Measurements from ENCODE around the gene MICB.

- TF ChIP-seq, protein P1, sequence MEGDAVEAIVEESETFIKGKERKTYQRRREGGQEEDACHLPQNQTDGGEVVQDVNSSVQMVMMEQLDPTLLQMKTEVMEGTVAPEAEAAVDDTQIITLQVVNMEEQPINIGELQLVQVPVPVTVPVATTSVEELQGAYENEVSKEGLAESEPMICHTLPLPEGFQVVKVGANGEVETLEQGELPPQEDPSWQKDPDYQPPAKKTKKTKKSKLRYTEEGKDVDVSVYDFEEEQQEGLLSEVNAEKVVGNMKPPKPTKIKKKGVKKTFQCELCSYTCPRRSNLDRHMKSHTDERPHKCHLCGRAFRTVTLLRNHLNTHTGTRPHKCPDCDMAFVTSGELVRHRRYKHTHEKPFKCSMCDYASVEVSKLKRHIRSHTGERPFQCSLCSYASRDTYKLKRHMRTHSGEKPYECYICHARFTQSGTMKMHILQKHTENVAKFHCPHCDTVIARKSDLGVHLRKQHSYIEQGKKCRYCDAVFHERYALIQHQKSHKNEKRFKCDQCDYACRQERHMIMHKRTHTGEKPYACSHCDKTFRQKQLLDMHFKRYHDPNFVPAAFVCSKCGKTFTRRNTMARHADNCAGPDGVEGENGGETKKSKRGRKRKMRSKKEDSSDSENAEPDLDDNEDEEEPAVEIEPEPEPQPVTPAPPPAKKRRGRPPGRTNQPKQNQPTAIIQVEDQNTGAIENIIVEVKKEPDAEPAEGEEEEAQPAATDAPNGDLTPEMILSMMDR (IDR thresholded peaks at IDR 0.05; ENCODE audit: insufficient read depth, low read length, poor library complexity, severe bottlenecking) = no peak
- TF ChIP-seq EZH2phosphoT487 (conservative IDR thresholded peaks at IDR 0.05; ENCODE audit: low read length) = no peak
Measured at GRCh38 chr6:31545291-31545690, 47.3 kb downstream of the MICB start.

All from SU-DHL-6 (cell line).